Calu3 (cell line): ENCODE data around the gene SLC9A4. TPM values are rescaled to one million over a fixed set of nuclear protein-coding genes. Genes with fewer than 3 reads are reported as not detected.

Source experiments
- BruUV-seq: library from RNA; stranded (reverse); fragments of 400-500 nt; replicated peaks from 2 replicates; lab custom pipeline; 2021; lab: Mats Ljungman, UMichigan
- CTCF ChIA-PET: fragments of 300-600 bp; sonication (Branson Sonifier 250); formaldehyde crosslinking; loops from one replicate; lab custom pipeline; 2022; ENCODE audit warnings: antibody characterized with exemption; lab: Charles Lee
- DNase-seq: peaks from one replicate; pipeline ENCODE4 v3.0.0; 2022
- H3K27ac Mint-ChIP-seq: one replicate; pipeline ENCODE4 v1.8.0; 2022; ENCODE audit warnings: mixed read lengths; ENCODE audit not compliant: unreplicated experiment
- H3K27me3 Mint-ChIP-seq: one replicate; pipeline ENCODE4 v1.8.0; 2022; ENCODE audit warnings: mixed read lengths; ENCODE audit not compliant: unreplicated experiment
- H3K36me3 Mint-ChIP-seq: one replicate; pipeline ENCODE4 v1.8.0; 2022; ENCODE audit warnings: mild to moderate bottlenecking, moderate library complexity, mixed read lengths; ENCODE audit not compliant: insufficient read depth, unreplicated experiment
- H3K4me1 Mint-ChIP-seq: one replicate; pipeline ENCODE4 v1.8.0; 2022; ENCODE audit warnings: mild to moderate bottlenecking, low read depth, mixed read lengths; ENCODE audit not compliant: unreplicated experiment
- H3K4me3 Mint-ChIP-seq: one replicate; pipeline ENCODE4 v1.8.0; 2022; ENCODE audit warnings: mild to moderate bottlenecking, low read depth, moderate library complexity, mixed read lengths; ENCODE audit not compliant: unreplicated experiment
- H3K9me3 Mint-ChIP-seq: one replicate; pipeline ENCODE4 v1.8.0; 2022; ENCODE audit warnings: low read depth, mixed read lengths; ENCODE audit not compliant: unreplicated experiment
- CTCF ChIP-seq: fragments of 200-600 bp; IDR thresholded peaks from one replicate; pipeline ENCODE4 v1.8.0; 2022; ENCODE audit warnings: antibody characterized with exemption; ENCODE audit not compliant: unreplicated experiment
- intact Hi-C: fragments of 100-400 bp; cut with micrococcal nuclease; formaldehyde crosslinking; loops from one replicate; pipeline ENCODE4 v1.10.0; 2022; ENCODE audit not compliant: unreplicated experiment
- total RNA-seq: library from RNA; stranded (reverse); gene quantifications from 2 replicates; pipeline ENCODE4 v1.2.3, GENCODE V29; 2022

SLC9A4 gene
- total RNA-seq, 1 experiment from 2014 or later: 0.12 TPM

DNA sequence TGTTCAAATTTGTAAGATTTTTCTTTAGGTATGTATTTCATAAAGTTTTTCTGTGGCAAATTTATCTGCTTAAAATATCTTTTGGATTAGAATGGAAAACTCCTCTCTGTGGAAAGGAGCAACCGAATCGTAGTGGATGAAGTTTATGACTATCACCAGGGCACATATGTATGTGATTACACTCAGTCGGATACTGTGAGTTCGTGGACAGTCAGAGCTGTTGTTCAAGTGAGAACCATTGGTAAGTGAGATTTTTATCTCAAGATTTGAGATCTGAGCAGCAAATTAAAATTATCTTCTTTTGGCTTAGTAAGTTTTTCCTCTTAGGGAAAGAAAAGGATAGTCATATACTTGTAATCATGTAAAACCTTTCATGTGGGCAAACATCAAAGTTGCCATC, 35.9 kb upstream of the SLC9A4 start:
- Mint-ChIP-seq H3K4me3 (no peak overlapping the region), H3K36me3 (no peaks in the 10 kb centered on the region), H3K27me3 (no peaks in the 10 kb centered on the region), H3K4me1 (no peaks in the 10 kb centered on the region), H3K27ac (no peak overlapping the region), H3K9me3 (no peaks in the 10 kb centered on the region)
- TF ChIP-seq CTCF: no peak
- DNase-seq: no peak
- intact Hi-C loops: no loop called here
- CTCF ChIA-PET: no interaction called here
- BruUV-seq: no TSS peak

DNA sequence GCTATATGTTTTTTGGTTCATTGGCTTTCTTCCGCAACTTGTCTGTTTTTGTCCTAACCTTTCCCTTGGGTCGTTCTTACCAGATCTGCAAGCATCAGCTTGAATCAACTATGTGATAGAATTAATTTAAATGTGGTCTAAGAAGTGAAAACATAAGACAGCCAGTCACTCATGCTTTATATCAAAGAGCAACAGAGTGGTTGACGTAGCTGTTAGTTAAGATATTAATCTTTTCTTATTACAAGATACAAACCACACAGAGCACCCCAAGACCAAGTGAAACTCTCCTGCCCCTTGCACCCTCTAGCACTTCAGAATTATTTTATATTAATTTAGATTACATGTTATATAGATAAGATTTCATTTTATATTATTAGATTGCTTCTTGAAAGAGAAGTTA, 34.9 kb upstream of the SLC9A4 start:
- TF ChIP-seq CTCF: no peak
- Mint-ChIP-seq H3K27me3 (no peaks in the 10 kb centered on the region), H3K36me3 (no peaks in the 10 kb centered on the region), H3K4me3 (no peak overlapping the region), H3K27ac (no peak overlapping the region), H3K9me3 (no peaks in the 10 kb centered on the region), H3K4me1 (no peaks in the 10 kb centered on the region)
- BruUV-seq: no TSS peak
- intact Hi-C loops: no loop called here
- DNase-seq: no peak
- CTCF ChIA-PET: no interaction called here

DNA sequence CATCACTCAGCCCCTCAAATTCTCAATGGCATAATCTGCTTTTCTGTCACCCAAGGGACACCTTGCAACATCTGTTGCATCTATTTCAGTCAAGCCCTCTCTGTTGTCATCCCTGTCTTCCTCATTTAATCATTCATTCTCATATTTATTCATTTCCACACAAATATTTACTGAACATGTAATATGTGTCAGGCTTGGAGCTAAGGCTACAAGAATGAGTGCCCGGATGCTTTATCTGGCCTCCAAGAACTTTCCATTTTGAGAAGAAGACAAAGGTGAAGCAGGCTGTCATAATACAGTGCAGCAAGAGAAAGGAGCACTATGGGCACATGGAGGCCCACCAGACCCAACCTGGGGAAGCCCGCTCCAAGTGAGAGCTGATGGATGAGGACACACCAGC, 34.4 kb upstream of the SLC9A4 start:
- Mint-ChIP-seq H3K4me3 (no peak overlapping the region), H3K27ac (no peak overlapping the region), H3K27me3 (no peaks in the 10 kb centered on the region), H3K9me3 (no peaks in the 10 kb centered on the region), H3K4me1 (no peaks in the 10 kb centered on the region), H3K36me3 (no peaks in the 10 kb centered on the region)
- CTCF ChIA-PET: no interaction called here
- DNase-seq: no peak
- intact Hi-C loops: no loop called here
- TF ChIP-seq CTCF: no peak
- BruUV-seq: no TSS peak

- intact Hi-C loops: no loop called here
- no peak for DNase-seq
- no peaks in the 10 kb centered on the region for H3K4me1 Mint-ChIP-seq
- H3K4me3 Mint-ChIP-seq: no peak overlapping the region
- H3K27ac Mint-ChIP-seq: no peak overlapping the region
- BruUV-seq: no TSS peak
- no peaks in the 10 kb centered on the region for H3K36me3 Mint-ChIP-seq
- no peaks in the 10 kb centered on the region for H3K27me3 Mint-ChIP-seq
- no peaks in the 10 kb centered on the region for H3K9me3 Mint-ChIP-seq
- CTCF ChIA-PET: no interaction called here
- TF ChIP-seq CTCF: no peak
These were observed 33.8 kb upstream of the SLC9A4 start for GRCh38 chr2:102439065-102439695.
